Keratinocyte (primary cell): ENCODE results near the gene PPP1R36. TPM values are rescaled to one million over a fixed set of nuclear protein-coding genes. Genes with fewer than 3 reads are reported as not detected.

Source experiments
- DNase-seq: peaks from one replicate; pipeline ENCODE4 v3.0.0-alpha.2; 2011; ENCODE audit warnings: low read depth, missing footprints, low spot score
- FAIRE-seq: peaks from 2 replicates; lab custom pipeline; 2011; peaks lifted over from hg19 to GRCh38; lab: Jason Lieb, UNC
- H2AFZ ChIP-seq: 2 replicates; pipeline ENCODE4 v1.6.0; 2012; ENCODE audit warnings: low read length, control low read depth, inconsistent platforms; ENCODE audit not compliant: control insufficient read depth
- H3K27ac ChIP-seq: 2 replicates; pipeline ENCODE4 v1.5.1; 2011; ENCODE audit warnings: low read length; ENCODE audit not compliant: control insufficient read depth, insufficient read depth
- H3K27me3 ChIP-seq: 3 replicates; pipeline ENCODE4 v1.6.0; 2011; ENCODE audit warnings: low read length; ENCODE audit not compliant: control insufficient read depth, insufficient read depth; ENCODE audit errors: extremely low read depth
- H3K36me3 ChIP-seq, 2 experiments: 2 replicates in 1 of 2; 3 replicates in 1 of 2; pipeline ENCODE4 v1.5.1; 2011; ENCODE audit warnings: low read length in 2 of 2, mild to moderate bottlenecking in 1 of 2; ENCODE audit not compliant: control insufficient read depth in 2 of 2, insufficient read depth in 2 of 2; ENCODE audit errors: extremely low read depth in 1 of 2
- H3K4me1 ChIP-seq: 3 replicates; pipeline ENCODE4 v1.5.1; 2011; ENCODE audit warnings: low read length; ENCODE audit not compliant: control insufficient read depth, insufficient read depth; ENCODE audit errors: extremely low read depth
- H3K4me2 ChIP-seq: 3 replicates; pipeline ENCODE4 v1.6.0; 2011; ENCODE audit warnings: low read depth, low read length; ENCODE audit not compliant: control insufficient read depth, insufficient read depth; ENCODE audit errors: extremely low read depth
- H3K4me3 ChIP-seq, 3 experiments: fragments of 200-600 bp in 1 of 3; sonication (generic) in 1 of 3; 2 replicates in 2 of 3; 3 replicates in 1 of 3; pipeline ENCODE4 v1.5.1; 2011 to 2016; ENCODE audit warnings: low read length in 3 of 3, mild to moderate bottlenecking in 3 of 3, control low read depth in 2 of 3, inconsistent platforms in 1 of 3, low read depth in 1 of 3, mixed read lengths in 1 of 3, mixed run types in 1 of 3, moderate library complexity in 1 of 3; ENCODE audit not compliant: control insufficient read depth in 2 of 3, insufficient read depth in 2 of 3; ENCODE audit errors: extremely low read depth in 1 of 3
- H3K79me2 ChIP-seq: 2 replicates; pipeline ENCODE4 v1.6.0; 2012; ENCODE audit warnings: low read length; ENCODE audit not compliant: control insufficient read depth, insufficient read depth
- H3K9ac ChIP-seq: 3 replicates; pipeline ENCODE4 v1.6.0; 2011; ENCODE audit warnings: low read length; ENCODE audit not compliant: control insufficient read depth, insufficient read depth; ENCODE audit errors: extremely low read depth
- H3K9me1 ChIP-seq: 3 replicates; pipeline ENCODE4 v1.6.0; 2011; ENCODE audit warnings: low read length; ENCODE audit not compliant: control insufficient read depth, insufficient read depth; ENCODE audit errors: extremely low read depth
- H3K9me3 ChIP-seq: 2 replicates; pipeline ENCODE4 v1.5.1; 2012; ENCODE audit warnings: low read depth, low read length; ENCODE audit not compliant: control insufficient read depth
- H4K20me1 ChIP-seq: 3 replicates; pipeline ENCODE4 v1.6.0; 2011; ENCODE audit warnings: low read length; ENCODE audit not compliant: control insufficient read depth, insufficient read depth; ENCODE audit errors: extremely low read depth
- CTCF ChIP-seq, 3 experiments: IDR thresholded peaks in 1 of 3; conservative IDR thresholded peaks in 1 of 3; optimal IDR thresholded peaks in 1 of 3; 2 replicates in 2 of 3; 3 replicates in 1 of 3; pipeline versions ENCODE3 to v1.5.1; 2011; ENCODE audit warnings: low read length in 3 of 3, mild to moderate bottlenecking in 3 of 3, moderate library complexity in 2 of 3, control low read depth in 1 of 3, inconsistent platforms in 1 of 3; ENCODE audit not compliant: insufficient read depth in 2 of 3; ENCODE audit errors: extremely low read depth in 1 of 3
- EZH2 ChIP-seq: IDR thresholded peaks from one replicate; pipeline ENCODE4 v1.6.1; 2012; ENCODE audit warnings: inconsistent platforms, mild to moderate bottlenecking, low read length, moderate library complexity
- dilution Hi-C: fragments of 300-500 bp; cut with MboI; formaldehyde crosslinking; loops from one replicate; pipeline ENCODE4 v1.7.0; 2020; ENCODE audit warnings: low sequenced_read_pairs; ENCODE audit not compliant: extremely low pct_ligation_motif_present
- polyA plus RNA-seq, 5 experiments: library from polyadenylated mRNA; depleted of rRNA in 3 of 5; stranded (reverse) in 3 of 5; stranded (forward) in 1 of 5; unstranded in 1 of 5; fragments of >200 nt; gene quantifications; 1 replicate in 1 of 5; 2 replicates in 3 of 5; 3 replicates in 1 of 5; pipeline versions ENCODE4 v1.2.1 to v1.2.3, GENCODE V29; 2011 to 2012; ENCODE audit warnings: missing spikeins in 2 of 5, low read depth in 1 of 5, low replicate concordance in 1 of 5

The PPP1R36 gene
- polyA plus RNA-seq, 1 donor (not counting 4 experiments of a cell fraction or from before 2014, with no cell fraction given) = 0.81 TPM

- H3K9me3 ChIP-seq = no peaks in the 10 kb centered on the region
- H3K4me1 ChIP-seq = peaks cover 35% of the 10 kb centered on the region
- H3K4me2 ChIP-seq = peak overlapping the region; percentile 78
- dilution Hi-C loops = no loop called here
- no peaks in the 10 kb centered on the region for H3K27me3 ChIP-seq
- peak overlapping the region; percentile 51 for H3K9ac ChIP-seq
- H3K36me3 ChIP-seq = no peaks in the 10 kb centered on the region
- TF ChIP-seq EZH2 (no peak), CTCF (optimal IDR thresholded peaks at IDR 0.05 in 1 of 3, IDR thresholded peaks at IDR 0.05 in 1 of 3, conservative IDR thresholded peaks at IDR 0.05 in 1 of 3; ENCODE audit: extremely low read depth in 1 of 3, insufficient read depth in 2 of 3, low read length in 3 of 3) (no peak)
- peak; percentile 55 for FAIRE-seq
- DNase-seq = peak; percentile 81
- no peaks in the 10 kb centered on the region for H3K9me1 ChIP-seq
- no peak overlapping the region for H3K4me3 ChIP-seq
- H4K20me1 ChIP-seq = no peaks in the 10 kb centered on the region
- H2AFZ ChIP-seq = no peak overlapping the region
- no peaks in the 10 kb centered on the region for H3K79me2 ChIP-seq
- H3K27ac ChIP-seq = peak overlapping the region; percentile 87
These were observed 55.1 kb downstream of the PPP1R36 start for GRCh38 chr14:64604881-64605280.

- H3K4me2 ChIP-seq = peak overlapping the region; percentile 78
- TF ChIP-seq EZH2 (no peak), CTCF (optimal IDR thresholded peaks at IDR 0.05 in 1 of 3, IDR thresholded peaks at IDR 0.05 in 1 of 3, conservative IDR thresholded peaks at IDR 0.05 in 1 of 3; ENCODE audit: extremely low read depth in 1 of 3, insufficient read depth in 2 of 3, low read length in 3 of 3) (no peak)
- FAIRE-seq (peak; percentile 90), DNase-seq (no peak)
- H3K27ac ChIP-seq = peak overlapping the region; percentile 87
- H4K20me1 ChIP-seq = no peaks in the 10 kb centered on the region
- H3K9me1 ChIP-seq = no peaks in the 10 kb centered on the region
- no peaks in the 10 kb centered on the region for H3K36me3 ChIP-seq
- H3K9me3 ChIP-seq = no peaks in the 10 kb centered on the region
- H3K4me3 ChIP-seq = peak overlapping the region in 1 of 3 experiments; percentile 24
- dilution Hi-C loops = no loop called here
- no peaks in the 10 kb centered on the region for H3K79me2 ChIP-seq
- peak overlapping the region; percentile 39 for H2AFZ ChIP-seq
- H3K27me3 ChIP-seq = no peaks in the 10 kb centered on the region
- peak overlapping the region; percentile 51 for H3K9ac ChIP-seq
- peaks cover 35% of the 10 kb centered on the region for H3K4me1 ChIP-seq
These were observed 56.3 kb downstream of the PPP1R36 start for GRCh38 chr14:64605926-64606685.
